GM19395 (cell line): ENCODE measurements around the gene CORO6.

ENCODE experiments used
- ATAC-seq: cut with Tn5 transposase; IDR thresholded peaks from one replicate; pipeline ENCODE4 v1.9.1; 2021; ENCODE audit warnings: mild to moderate bottlenecking, moderate library complexity; ENCODE audit not compliant: unreplicated experiment

The CORO6 gene

GRCh38 chr17:29591737-29592608, 30.7 kb downstream of the CORO6 start:
- no peak for ATAC-seq

- ATAC-seq: no peak
Observed at GRCh38 chr17:29591146-29591736, 31.5 kb downstream of the CORO6 start.

GRCh38 chr17:29590411-29591145, 32.1 kb downstream of the CORO6 start:
- ATAC-seq: no peak

GRCh38 chr17:29589524-29590410, 32.9 kb downstream of the CORO6 start, which contains the start of gene GIT1:
Gene GIT1, minus strand, starts transcription at chr17:29589648. Its CDS starts 270 bp downstream, at chr17:29589378.
- ATAC-seq: no peak

- no peak for ATAC-seq
Observed at GRCh38 chr17:29588562-29589411, 33.9 kb downstream of the CORO6 start.

GRCh38 chr17:29588017-29588561, 34.6 kb downstream of the CORO6 start:
- no peak for ATAC-seq

GRCh38 chr17:29587591-29587990, 35.1 kb downstream of the CORO6 start:
- no peak for ATAC-seq

GRCh38 chr17:29586676-29587469, 35.8 kb downstream of the CORO6 start:
- ATAC-seq: no peak

- no peak for ATAC-seq
Observed at GRCh38 chr17:29585080-29585751, 37.5 kb downstream of the CORO6 start.

- ATAC-seq: no peak
Observed at GRCh38 chr17:29584452-29585079, 38.1 kb downstream of the CORO6 start.

GRCh38 chr17:29583324-29584248, 39.1 kb downstream of the CORO6 start:
- no peak for ATAC-seq

- no peak for ATAC-seq
Observed at GRCh38 chr17:29582772-29583171, 39.9 kb downstream of the CORO6 start.

- ATAC-seq: no peak
Observed at GRCh38 chr17:29582254-29582765, 40.4 kb downstream of the CORO6 start.

- no peak for ATAC-seq
Observed at GRCh38 chr17:29581583-29582253, 41.0 kb downstream of the CORO6 start.

- ATAC-seq: no peak
Observed at GRCh38 chr17:29579866-29580771, 42.6 kb downstream of the CORO6 start.
